DMS114 treated with DMSO at 0.1 percent for 48 hours (cell line): ENCODE data around the gene MED15.
"Not testable (repeated sequence)": the region's sequence is repeated elsewhere in the genome, so short reads cannot be mapped to it uniquely, and the experiment has no call there.

Source experiments
- DNase-seq: peaks from one replicate; lab custom pipeline; 2025; ENCODE audit not compliant: unreplicated experiment; lab: John Stamatoyannopoulos, UW

The MED15 gene

GRCh38 chr22:20531154-20531403 lies 23.7 kb downstream of the MED15 start:
- no peak for DNase-seq

- no peak for DNase-seq
Measured at GRCh38 chr22:20531404-20532201, 24.2 kb downstream of the MED15 start.

- DNase-seq = no peak
Measured at GRCh38 chr22:20532256-20532993, 25.0 kb downstream of the MED15 start.

DNA sequence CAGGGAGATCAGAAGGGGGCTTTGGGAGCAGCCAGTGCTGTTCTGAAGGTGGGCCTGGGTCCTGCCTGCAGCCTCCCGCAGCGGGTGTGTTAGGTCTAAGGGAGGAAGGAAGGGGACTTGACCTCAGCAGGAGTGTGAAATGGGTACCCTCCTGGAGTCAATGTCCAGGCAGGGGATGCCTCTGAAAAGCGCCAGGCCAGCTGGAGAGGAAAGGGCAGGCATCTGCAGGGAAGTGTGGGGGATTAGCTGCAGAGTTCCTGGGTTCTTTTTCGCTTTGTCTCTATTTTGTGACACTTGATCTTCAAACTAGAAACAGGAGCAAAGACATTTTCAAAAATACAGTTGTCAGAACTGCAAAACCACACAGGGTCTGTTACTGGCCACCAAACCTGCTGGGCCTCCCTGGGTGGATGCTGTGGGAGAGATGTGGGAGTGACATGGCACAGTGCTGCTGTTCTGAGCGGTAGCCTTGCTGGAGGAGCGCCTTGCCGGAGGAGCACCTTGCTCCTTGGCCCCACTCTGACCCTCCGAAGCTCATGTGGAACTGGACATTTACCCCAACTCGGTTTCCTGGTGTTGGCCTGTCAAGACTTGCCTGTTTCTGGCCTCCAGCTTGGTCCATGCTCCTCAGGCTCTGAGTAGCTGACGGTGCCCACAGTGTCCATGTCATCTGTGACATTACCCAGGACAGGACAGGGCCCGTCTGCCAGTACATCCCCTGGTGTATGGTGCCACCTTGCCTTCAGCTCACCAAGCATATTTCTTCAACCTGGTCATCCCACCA lies 25.9 kb downstream of the MED15 start:
- no peak for DNase-seq

GRCh38 chr22:20533879-20534265 lies 26.5 kb downstream of the MED15 start:
- no peak for DNase-seq

GRCh38 chr22:20536590-20537324 lies 29.3 kb downstream of the MED15 start:
- DNase-seq = no peak

- DNase-seq = no peak
Measured at GRCh38 chr22:20537325-20537756, 29.9 kb downstream of the MED15 start.

GRCh38 chr22:20537983-20538382 lies 30.6 kb downstream of the MED15 start:
- DNase-seq = no peak

GRCh38 chr22:20538875-20539274 lies 31.5 kb downstream of the MED15 start:
- not testable (repeated sequence) for DNase-seq

GRCh38 chr22:20542055-20542454 lies 34.6 kb downstream of the MED15 start:
- no peak for DNase-seq

GRCh38 chr22:20542736-20543135 lies 35.3 kb downstream of the MED15 start:
- no peak for DNase-seq

DNA sequence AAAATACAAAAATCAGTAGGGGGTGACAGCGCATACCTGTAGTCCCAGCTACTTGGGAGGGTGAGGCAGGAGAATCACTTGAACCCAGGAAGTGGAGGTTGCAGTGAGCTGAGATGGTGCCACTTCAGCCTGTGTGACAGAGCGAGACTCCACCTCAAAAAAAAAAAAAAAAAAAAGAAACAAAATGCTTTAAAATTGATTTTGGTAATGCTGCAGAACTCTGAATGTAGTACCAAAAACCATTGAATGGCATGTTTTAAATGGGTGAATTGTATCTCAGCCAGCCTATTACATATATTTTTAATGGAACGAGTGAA lies 37.9 kb downstream of the MED15 start:
- not testable (repeated sequence) for DNase-seq

DNA sequence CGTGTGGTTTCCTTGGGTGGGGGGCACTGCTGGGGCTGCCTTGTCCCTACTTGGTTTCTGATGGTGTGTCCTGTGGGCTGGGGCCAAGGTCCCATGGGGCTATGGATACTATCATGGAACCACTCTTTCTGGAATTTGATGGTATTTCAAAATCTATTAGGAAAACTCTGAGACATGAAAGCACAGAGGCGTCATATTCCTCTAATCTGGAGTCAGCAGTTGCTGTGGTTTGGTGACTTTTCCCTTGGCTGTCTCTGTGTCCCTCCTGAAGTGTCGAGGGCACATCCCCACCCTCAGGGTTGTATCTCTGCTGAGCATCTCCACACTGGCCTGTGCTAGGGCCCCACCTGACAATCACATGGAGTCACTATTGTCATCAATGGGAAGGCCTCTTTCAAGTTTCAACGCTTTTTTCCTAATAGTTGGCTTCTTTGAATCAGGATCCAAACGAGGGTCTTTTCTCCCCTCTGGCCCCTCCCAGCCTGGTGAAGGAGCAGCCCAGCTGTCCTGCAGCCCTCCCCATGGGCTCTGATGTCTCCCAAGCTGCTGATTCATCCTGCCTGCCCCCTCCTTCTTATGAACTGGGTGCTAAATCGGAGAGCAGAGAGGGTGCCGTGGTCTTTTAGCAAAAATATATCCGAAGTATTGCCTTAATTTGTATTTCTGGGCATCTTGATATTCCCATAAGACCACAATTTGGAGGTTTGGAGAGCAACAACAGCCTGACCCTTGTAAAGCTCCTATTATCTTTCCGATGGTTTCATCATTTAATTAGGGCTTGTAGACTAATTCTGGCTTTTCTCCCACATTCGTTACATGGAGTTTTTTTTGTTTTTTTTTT lies 38.5 kb downstream of the MED15 start:
- no peak for DNase-seq

GRCh38 chr22:20546541-20546950 lies 39.1 kb downstream of the MED15 start:
- no peak for DNase-seq

DNA sequence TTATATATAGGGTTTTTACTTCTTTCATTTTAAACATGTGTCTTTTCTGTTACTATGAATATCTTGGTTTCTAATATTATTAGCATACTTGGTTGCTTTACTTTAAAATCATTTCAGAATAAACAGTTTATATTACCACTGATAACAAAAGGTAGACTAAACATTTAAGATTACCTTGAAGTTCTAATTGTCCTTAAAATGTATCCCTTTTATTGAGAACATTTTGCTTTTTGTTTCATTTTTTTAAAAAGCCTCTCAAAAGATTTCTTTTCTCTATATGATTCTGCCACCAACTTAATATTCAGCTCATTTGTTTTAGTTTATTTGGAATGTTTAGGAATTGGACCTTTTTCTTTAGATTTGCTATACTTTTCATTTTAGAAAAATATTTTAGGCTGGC lies 39.6 kb downstream of the MED15 start:
- no peak for DNase-seq

DNA sequence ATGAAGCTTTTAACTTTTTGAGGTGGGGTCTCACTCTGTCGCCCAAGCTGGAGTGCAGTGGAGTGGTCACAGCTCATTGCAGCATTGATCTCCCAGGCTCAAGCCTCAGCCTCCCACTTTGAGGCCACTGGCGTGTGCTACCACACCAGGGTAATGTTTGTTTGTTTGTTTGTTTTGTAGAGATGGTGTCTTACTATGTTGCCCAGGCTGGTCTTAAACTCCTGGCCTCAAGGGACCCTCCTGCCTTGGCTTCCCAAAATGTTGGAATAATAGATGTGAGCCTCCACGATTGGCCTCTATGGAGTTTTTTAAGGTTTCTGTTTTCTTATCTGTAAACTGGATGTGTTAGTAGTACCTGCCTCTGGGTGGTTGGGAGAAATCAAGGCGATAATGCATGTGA lies 41.4 kb downstream of the MED15 start:
- DNase-seq = no peak

- DNase-seq = no peak
Measured at GRCh38 chr22:20549232-20549841, 41.9 kb downstream of the MED15 start.

DNA sequence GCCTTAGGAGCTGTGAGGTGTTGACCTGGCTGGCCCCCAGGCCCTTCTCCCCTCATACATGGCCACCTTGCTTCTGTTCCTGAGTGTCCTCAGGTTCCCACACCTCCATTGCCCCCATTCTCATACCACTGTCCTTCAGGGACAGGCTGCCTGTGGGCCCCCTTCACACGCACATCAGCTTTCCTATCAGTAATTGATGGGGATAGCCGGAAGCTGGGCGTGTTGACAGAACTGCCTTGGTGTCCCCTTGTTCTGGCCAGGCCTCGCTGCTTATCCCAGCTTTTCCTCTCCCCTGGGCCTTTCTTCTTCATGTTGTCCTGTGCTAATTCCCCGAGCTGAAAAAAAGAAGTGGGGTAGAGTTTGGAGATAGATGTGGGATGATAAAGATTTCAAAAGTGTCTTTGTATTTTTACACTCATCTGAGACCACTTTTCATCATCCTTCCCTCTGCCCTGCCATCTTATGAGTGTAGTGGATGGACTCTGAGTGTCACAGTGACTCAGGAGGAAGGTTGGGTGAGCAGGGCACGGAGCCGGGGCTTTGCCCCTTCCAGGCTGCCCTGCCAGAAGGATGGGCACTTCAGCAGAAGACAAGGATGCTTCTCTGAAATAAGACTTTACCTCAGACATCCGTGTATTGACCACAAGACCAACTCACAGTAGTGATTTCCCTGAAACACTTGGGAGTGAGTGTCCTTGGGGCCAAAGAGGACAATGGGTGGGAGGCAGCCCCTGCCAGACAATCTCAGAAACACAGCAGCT lies 42.8 kb downstream of the MED15 start:
- no peak for DNase-seq
